HG03045 (cell line): ENCODE measurements around the gene IBTK.
A peak's percentile ranks its signal among the peaks of the same experiment; 100 is the strongest.
"Not testable (repeated sequence)": the region's sequence is repeated elsewhere in the genome, so short reads cannot be mapped to it uniquely, and the experiment has no call there.

Source experiments
- ATAC-seq: cut with Tn5 transposase; IDR thresholded peaks from one replicate; pipeline ENCODE4 v1.9.1; 2021; ENCODE audit warnings: mild to moderate bottlenecking, moderate library complexity; ENCODE audit not compliant: unreplicated experiment

Gene IBTK

GRCh38 chr6:82248273-82248735 is 760 bp upstream of the IBTK start:
- ATAC-seq = peak; percentile 38

GRCh38 chr6:82246802-82247504 is 591 bp downstream of the IBTK start:
- peak; percentile 36 for ATAC-seq

- ATAC-seq = no peak
Measured at GRCh38 chr6:82246370-82246769, 1.2 kb downstream of the IBTK start.

GRCh38 chr6:82245376-82245775 is 2.2 kb downstream of the IBTK start:
- ATAC-seq = no peak

- ATAC-seq = no peak
Measured at GRCh38 chr6:82243884-82244283, 3.7 kb downstream of the IBTK start.

- no peak for ATAC-seq
Measured at GRCh38 chr6:82240186-82240585, 7.4 kb downstream of the IBTK start.

- no peak for ATAC-seq
Measured at GRCh38 chr6:82239597-82239996, 7.9 kb downstream of the IBTK start.

GRCh38 chr6:82237013-82237412 is 10.5 kb downstream of the IBTK start:
- no peak for ATAC-seq

GRCh38 chr6:82227770-82228169 is 19.8 kb downstream of the IBTK start:
- peak; percentile 81 for ATAC-seq

GRCh38 chr6:82220167-82220566 is 27.4 kb downstream of the IBTK start:
- ATAC-seq = no peak

- ATAC-seq = no peak
Measured at GRCh38 chr6:82217018-82217586, 30.4 kb downstream of the IBTK start.

- no peak for ATAC-seq
Measured at GRCh38 chr6:82216549-82216948, 31.0 kb downstream of the IBTK start.

- ATAC-seq = no peak
Measured at GRCh38 chr6:82211326-82211725, 36.2 kb downstream of the IBTK start.

GRCh38 chr6:82208913-82209312 is 38.6 kb downstream of the IBTK start:
- ATAC-seq = no peak

GRCh38 chr6:82205930-82206392 is 41.6 kb downstream of the IBTK start:
- no peak for ATAC-seq

- no peak for ATAC-seq
Measured at GRCh38 chr6:82204020-82204419, 43.5 kb downstream of the IBTK start.

GRCh38 chr6:82197784-82198183 is 49.8 kb downstream of the IBTK start:
- ATAC-seq = no peak

GRCh38 chr6:82197245-82197644 is 50.3 kb downstream of the IBTK start:
- not testable (repeated sequence) for ATAC-seq

- ATAC-seq = no peak
Measured at GRCh38 chr6:82196161-82196560, 51.4 kb downstream of the IBTK start.

- ATAC-seq = no peak
Measured at GRCh38 chr6:82195619-82196018, 51.9 kb downstream of the IBTK start.

- no peak for ATAC-seq
Measured at GRCh38 chr6:82185948-82186535, 61.5 kb downstream of the IBTK start.

GRCh38 chr6:82183642-82184282 is 63.8 kb downstream of the IBTK start:
- no peak for ATAC-seq
